Measurements from ENCODE around the gene CAPN9. TPM values are rescaled to one million over a fixed set of nuclear protein-coding genes. Genes with fewer than 3 reads are reported as not detected.
A peak's percentile ranks its signal among the peaks of the same experiment; 100 is the strongest.

CAPN9 gene
- total RNA-seq, 4 donors from 2014 or later, result 1.2 TPM; not detected in 3

- Histone ChIP-seq H3K36me3 (no peaks in the 10 kb centered on the region), H3K9me3 (no peaks in the 10 kb centered on the region), H3K27ac (no peak overlapping the region), H3K27me3 (no peaks in the 10 kb centered on the region), H3K4me3 (no peak overlapping the region), H3K4me1 (peaks cover 0 to 15% (median 0%) of the 10 kb centered on the region in 3 donors)
- no peak for ATAC-seq
- WGBS, 2 donors (ENCODE audit: low coverage in 1 of 2), result 80% methylated on average over 1 of the region's 5 CpGs; no CpG with 5 or more reads in 1 of the 2 donors
- no peak for TF ChIP-seq POLR2A (IDR thresholded peaks at IDR 0.05)
- no peak for TF ChIP-seq CTCF (IDR thresholded peaks at IDR 0.05)
- no peak for TF ChIP-seq POLR2AphosphoS5 (IDR thresholded peaks at IDR 0.05)
- TF ChIP-seq EP300 (IDR thresholded peaks at IDR 0.05), result no peak
Observed at GRCh38 chr1:230750576-230750975, 3.4 kb downstream of the CAPN9 start.

DNA sequence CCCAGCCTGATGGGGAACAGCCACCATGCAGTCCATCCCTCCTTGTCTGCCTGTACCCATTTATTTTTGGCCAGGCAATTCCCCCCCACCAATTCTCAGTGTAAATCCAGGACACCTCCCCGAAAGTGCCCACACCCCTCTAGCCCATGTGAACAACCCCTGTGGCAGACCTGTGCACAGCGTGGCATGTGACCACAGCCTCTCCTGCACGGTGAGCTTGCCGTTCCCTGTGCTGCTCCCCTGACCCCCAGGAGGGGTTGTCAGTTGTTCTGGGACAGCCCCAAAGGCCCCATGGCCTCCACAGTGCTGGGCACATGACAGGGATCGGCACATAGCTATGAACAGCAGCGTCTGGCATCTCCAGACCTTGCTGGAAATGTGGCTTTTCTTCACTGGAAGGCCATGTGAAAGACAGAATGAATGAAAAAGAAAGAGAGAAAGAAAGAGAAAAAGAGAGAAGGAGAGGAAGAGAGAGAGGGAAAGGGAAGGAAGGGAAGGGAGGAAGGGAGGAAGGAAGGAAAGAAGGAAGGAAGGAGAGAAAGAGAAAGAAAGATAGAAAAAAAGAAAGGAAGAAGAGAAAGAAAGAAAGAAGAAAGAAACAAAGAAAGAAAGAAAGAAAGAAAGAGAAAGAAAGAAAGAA lies 3.9 kb downstream of the CAPN9 start:
- Histone ChIP-seq H3K9me3 (no peaks in the 10 kb centered on the region), H3K36me3 (no peaks in the 10 kb centered on the region), H3K4me1 (peaks cover 0 to 15% (median 0%) of the 10 kb centered on the region in 3 donors), H3K4me3 (no peak overlapping the region), H3K27ac (no peak overlapping the region), H3K27me3 (no peaks in the 10 kb centered on the region)
- TF ChIP-seq CTCF (IDR thresholded peaks at IDR 0.05), result no peak
- no peak for TF ChIP-seq POLR2AphosphoS5 (IDR thresholded peaks at IDR 0.05)
- no peak for TF ChIP-seq EP300 (IDR thresholded peaks at IDR 0.05)
- TF ChIP-seq POLR2A (IDR thresholded peaks at IDR 0.05), result no peak
- no peak for ATAC-seq
- WGBS, 2 donors (ENCODE audit: low coverage in 1 of 2), result 61% methylated on average over 4 of the region's 6 CpGs; no CpG with 5 or more reads in 1 of the 2 donors

DNA sequence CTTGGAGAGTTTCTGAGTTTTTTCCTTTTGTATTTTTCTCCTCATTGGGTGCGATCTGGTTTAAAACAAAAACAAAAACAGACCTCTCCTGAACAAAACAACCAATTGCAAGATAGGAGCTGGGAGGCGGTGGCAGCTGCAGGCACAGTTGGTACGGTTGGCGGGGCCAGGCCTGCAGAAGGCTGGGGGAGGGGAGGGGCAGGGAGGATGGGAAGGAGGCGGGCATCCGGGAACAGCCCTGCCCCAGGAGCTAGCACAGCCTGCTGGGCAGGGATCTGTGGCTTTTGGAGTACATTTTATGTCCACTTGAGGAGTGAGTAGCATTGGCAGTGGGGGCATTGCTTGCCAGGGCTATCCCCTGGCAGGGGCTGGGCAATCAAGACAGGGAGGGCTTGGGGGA lies 5.2 kb downstream of the CAPN9 start:
- Histone ChIP-seq H3K27ac (peak overlapping the region in 1 of 4 donors; percentile 7), H3K36me3 (no peaks in the 10 kb centered on the region), H3K9me3 (no peaks in the 10 kb centered on the region), H3K4me3 (no peak overlapping the region), H3K4me1 (peaks cover 0 to 15% (median 0%) of the 10 kb centered on the region in 3 donors), H3K27me3 (no peaks in the 10 kb centered on the region)
- no peak for TF ChIP-seq POLR2A (IDR thresholded peaks at IDR 0.05)
- no peak for TF ChIP-seq CTCF (IDR thresholded peaks at IDR 0.05)
- no peak for TF ChIP-seq POLR2AphosphoS5 (IDR thresholded peaks at IDR 0.05)
- TF ChIP-seq EP300 (IDR thresholded peaks at IDR 0.05), result no peak
- WGBS, 2 donors (ENCODE audit: low coverage in 1 of 2), result 87% methylated on average over 6 of the region's 6 CpGs; no CpG with 5 or more reads in 1 of the 2 donors
- no peak for ATAC-seq

GRCh38 chr1:230753191-230753585 lies 6.0 kb downstream of the CAPN9 start:
- ATAC-seq, result no peak
- peak overlapping the region in 1 of 2 donors; percentile 28 for H3K4me3 ChIP-seq

More at GRCh38 chr1:230753191-230753585, 6.0 kb downstream of the CAPN9 start:
- TF ChIP-seq EP300 (IDR thresholded peaks at IDR 0.05) (no peak), POLR2AphosphoS5 (IDR thresholded peaks at IDR 0.05) (no peak), POLR2A (IDR thresholded peaks at IDR 0.05) (no peak), CTCF (IDR thresholded peaks at IDR 0.05) (no peak)
- no peaks in the 10 kb centered on the region for H3K9me3 ChIP-seq
- H3K36me3 ChIP-seq, result no peaks in the 10 kb centered on the region
- H3K4me1 ChIP-seq, result peaks cover 0 to 15% (median 0%) of the 10 kb centered on the region in 3 donors
- peak overlapping the region in 2 of 4 donors; percentile 7 to 16 for H3K27ac ChIP-seq
- WGBS, 2 donors (ENCODE audit: low coverage in 1 of 2), result no CpG with 5 or more reads among the region's 5 CpGs
- peaks cover 5% of the 10 kb centered on the region for H3K27me3 ChIP-seq

All from gastroesophageal sphincter (tissue), 4 donors.